GM10248 (cell line): ENCODE data around the gene WBP1L.

Experiments
- CTCF ChIA-PET: fragments of 300-600 bp; sonication (Branson Sonifier 250); formaldehyde crosslinking; extraction: SDS; loops from one replicate; lab custom pipeline; 2021; ENCODE audit warnings: antibody characterized with exemption; lab: Yijun Ruan, JAX
- POLR2A ChIA-PET: fragments of 350-650 bp; sonication (Branson Sonifier 250); formaldehyde crosslinking; extraction: SDS; loops from one replicate; lab custom pipeline; 2020; ENCODE audit warnings: antibody characterized with exemption; lab: Yijun Ruan, JAX
- DNase-seq: peaks from one replicate; pipeline ENCODE4 v3.0.0; 2012; ENCODE audit errors: extremely low spot score
- TF ChIP-seq, protein P1 (sequence below): IDR thresholded peaks from 2 replicates; pipeline ENCODE4 v1.5.1; 2012; ENCODE audit warnings: mild to moderate bottlenecking, low read depth; ENCODE audit errors: extremely low read depth, missing control alignments, control extremely low read depth

Gene WBP1L

DNA sequence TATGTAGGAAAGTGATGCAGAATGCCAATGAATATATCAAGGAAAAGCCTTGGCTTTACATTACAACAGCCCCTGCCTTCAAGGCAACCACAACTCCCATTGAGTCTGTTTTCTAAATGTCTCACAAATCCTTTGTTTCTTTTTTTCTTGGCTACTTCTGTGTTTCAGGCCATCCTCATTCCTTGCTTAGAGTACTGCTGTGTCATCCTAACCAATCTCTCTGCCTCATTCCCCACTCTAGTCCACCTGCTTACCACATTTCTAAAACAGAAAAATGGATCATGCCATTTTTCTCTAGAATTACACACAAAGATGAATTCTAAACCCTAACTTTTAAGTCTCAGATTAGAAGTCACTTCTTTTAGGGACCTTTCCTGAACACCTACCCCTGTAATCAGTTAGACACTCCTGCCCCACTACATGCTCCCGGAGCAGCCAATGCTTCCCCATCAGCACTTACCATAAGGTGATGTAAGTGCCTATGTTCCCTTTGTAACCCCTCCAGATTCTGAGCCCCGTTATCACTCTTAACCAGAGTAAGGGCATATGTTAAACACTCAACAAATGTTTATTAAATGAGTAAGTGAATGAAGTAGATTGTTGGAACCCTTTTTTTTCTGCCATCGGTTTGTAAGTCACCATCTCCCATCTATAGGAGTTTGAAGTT is 113.1 kb downstream of the WBP1L start:
- POLR2A ChIA-PET: no interaction called here

DNA sequence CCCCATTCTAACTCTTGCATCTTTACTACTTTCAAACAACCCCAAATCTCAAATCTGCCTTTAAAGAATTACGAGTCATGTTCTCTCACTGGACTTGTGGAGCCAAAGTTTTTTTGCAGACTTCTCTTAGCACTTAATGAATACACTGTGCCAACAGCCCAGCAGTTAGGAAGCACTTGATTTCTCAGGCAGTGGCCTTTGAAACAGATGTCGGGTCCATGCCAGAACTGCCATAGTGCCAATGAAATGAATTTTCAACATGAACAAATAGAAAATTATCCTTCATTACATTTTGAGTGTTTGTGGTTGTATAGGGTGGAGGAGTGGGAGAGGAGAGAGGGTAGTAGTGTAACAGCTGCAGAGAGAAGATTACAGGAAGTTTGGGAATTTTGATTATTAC is 116.2 kb downstream of the WBP1L start:
- ChIA-PET POLR2A (no interaction called here), CTCF (interaction anchor here (1.0 kb wide), 1 partner anchor 58 kb away, joined by 3 read pairs; the partner anchor contains the start of gene CNNM2)
- no peak for DNase-seq
- TF ChIP-seq, protein P1, sequence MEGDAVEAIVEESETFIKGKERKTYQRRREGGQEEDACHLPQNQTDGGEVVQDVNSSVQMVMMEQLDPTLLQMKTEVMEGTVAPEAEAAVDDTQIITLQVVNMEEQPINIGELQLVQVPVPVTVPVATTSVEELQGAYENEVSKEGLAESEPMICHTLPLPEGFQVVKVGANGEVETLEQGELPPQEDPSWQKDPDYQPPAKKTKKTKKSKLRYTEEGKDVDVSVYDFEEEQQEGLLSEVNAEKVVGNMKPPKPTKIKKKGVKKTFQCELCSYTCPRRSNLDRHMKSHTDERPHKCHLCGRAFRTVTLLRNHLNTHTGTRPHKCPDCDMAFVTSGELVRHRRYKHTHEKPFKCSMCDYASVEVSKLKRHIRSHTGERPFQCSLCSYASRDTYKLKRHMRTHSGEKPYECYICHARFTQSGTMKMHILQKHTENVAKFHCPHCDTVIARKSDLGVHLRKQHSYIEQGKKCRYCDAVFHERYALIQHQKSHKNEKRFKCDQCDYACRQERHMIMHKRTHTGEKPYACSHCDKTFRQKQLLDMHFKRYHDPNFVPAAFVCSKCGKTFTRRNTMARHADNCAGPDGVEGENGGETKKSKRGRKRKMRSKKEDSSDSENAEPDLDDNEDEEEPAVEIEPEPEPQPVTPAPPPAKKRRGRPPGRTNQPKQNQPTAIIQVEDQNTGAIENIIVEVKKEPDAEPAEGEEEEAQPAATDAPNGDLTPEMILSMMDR: no peak

More for the DNA sequence above, 113.1 kb downstream of the WBP1L start:
- TF ChIP-seq, protein P1: no peak
- no peak for DNase-seq
- CTCF ChIA-PET: no interaction called here

- DNase-seq: no peak
- TF ChIP-seq, protein P1: no peak
- ChIA-PET CTCF (interaction anchor here (0.6 to 1.0 kb wide), 2 partner anchors 10 to 38 kb away, joined by 3 read pairs; no protein-coding TSS in a partner anchor), POLR2A (no interaction called here)
Measured at GRCh38 chr10:102863660-102864059, 119.9 kb downstream of the WBP1L start.

GRCh38 chr10:102865620-102866019 is 121.9 kb downstream of the WBP1L start:
- ChIA-PET CTCF (interaction anchor here (1.1 to 2.4 kb wide), 4 partner anchors 9 to 379 kb away, joined by 3 to 9 read pairs (median 4); no protein-coding TSS in a partner anchor), POLR2A (no interaction called here)
- DNase-seq: no peak
- TF ChIP-seq, protein P1: no peak
